Testis (tissue), 2 donors: Measurements from ENCODE around the gene KBTBD4.

Experiments used
- POLR2A ChIP-seq: fragments of 450-650 bp; IDR thresholded peaks from one replicate; pipeline ENCODE4 v1.6.1; 2017; ENCODE audit warnings: antibody characterized with exemption, mild to moderate bottlenecking, moderate library complexity
- TF ChIP-seq, protein P1 (sequence below), 3 experiments: fragments of 450-650 bp in 2 of 3; fragments of 200-600 bp in 1 of 3; sonication (generic) in 1 of 3; IDR thresholded peaks; one replicate each; pipeline ENCODE4 v1.5.1; 2016 to 2019; ENCODE audit warnings: antibody characterized with exemption in 3 of 3, mild to moderate bottlenecking in 2 of 3, moderate library complexity in 1 of 3

DNA sequence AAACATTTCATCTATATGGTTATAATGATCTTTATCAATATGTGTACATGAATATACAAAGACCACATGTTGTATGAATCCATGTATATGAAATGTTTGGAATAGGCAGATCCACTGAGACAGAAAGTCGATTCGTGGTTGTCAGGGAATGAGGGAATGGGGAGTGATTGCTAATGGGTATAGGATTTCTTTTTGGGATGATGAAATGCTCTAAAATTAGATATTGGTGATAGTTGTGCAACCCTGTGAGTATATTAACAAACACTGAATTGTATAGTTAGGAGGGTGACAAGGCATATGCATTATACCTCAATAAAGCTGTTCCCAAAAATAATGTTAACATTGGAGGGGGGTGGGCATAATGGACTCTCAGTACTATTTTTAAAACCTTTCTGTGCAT, 18.3 kb downstream of the KBTBD4 start:
- TF ChIP-seq, protein P1, sequence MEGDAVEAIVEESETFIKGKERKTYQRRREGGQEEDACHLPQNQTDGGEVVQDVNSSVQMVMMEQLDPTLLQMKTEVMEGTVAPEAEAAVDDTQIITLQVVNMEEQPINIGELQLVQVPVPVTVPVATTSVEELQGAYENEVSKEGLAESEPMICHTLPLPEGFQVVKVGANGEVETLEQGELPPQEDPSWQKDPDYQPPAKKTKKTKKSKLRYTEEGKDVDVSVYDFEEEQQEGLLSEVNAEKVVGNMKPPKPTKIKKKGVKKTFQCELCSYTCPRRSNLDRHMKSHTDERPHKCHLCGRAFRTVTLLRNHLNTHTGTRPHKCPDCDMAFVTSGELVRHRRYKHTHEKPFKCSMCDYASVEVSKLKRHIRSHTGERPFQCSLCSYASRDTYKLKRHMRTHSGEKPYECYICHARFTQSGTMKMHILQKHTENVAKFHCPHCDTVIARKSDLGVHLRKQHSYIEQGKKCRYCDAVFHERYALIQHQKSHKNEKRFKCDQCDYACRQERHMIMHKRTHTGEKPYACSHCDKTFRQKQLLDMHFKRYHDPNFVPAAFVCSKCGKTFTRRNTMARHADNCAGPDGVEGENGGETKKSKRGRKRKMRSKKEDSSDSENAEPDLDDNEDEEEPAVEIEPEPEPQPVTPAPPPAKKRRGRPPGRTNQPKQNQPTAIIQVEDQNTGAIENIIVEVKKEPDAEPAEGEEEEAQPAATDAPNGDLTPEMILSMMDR (IDR thresholded peaks at IDR 0.05), result no peak
- no peak for TF ChIP-seq POLR2A
